ENCODE measurements around the gene MOSPD3. TPM values are rescaled to one million over a fixed set of nuclear protein-coding genes. Genes with fewer than 3 reads are reported as not detected.

Gene MOSPD3
- total and polyA plus RNA-seq, 2 donors (not counting 3 experiments of a cell fraction or from before 2014, with no cell fraction given) = 24.4 to 40.7 TPM

GRCh38 chr7:100612730-100613390 is 520 bp downstream of the MOSPD3 start:
- H3K4me2 ChIP-seq (ENCODE audit: insufficient read depth, low read length) = peak overlapping the region; percentile 61
- H2AFZ ChIP-seq (ENCODE audit: low read depth, low read length) = peak overlapping the region; percentile 81
- intact Hi-C loops (cut with micrococcal nuclease) (loop anchor here (1.0 to 2.0 kb wide), 5 partner anchors 9 to 74 kb away; partner anchors contain the start of genes AGFG2, FBXO24, GNB2 and LRCH4), dilution Hi-C loops (cut with MboI; ENCODE audit: extremely low pct_ligation_motif_present, low sequenced_read_pairs) (no loop called here)
- TF ChIP-seq MYC (IDR thresholded peaks at IDR 0.05; ENCODE audit: low read depth, low read length) (no peak), MAX (IDR thresholded peaks at IDR 0.05; ENCODE audit: insufficient read depth, insufficient read length) (no peak), JUN (IDR thresholded peaks at IDR 0.05; ENCODE audit: borderline replicate concordance, insufficient read depth, insufficient read length, low read depth) (no peak), POLR2A (IDR thresholded peaks at IDR 0.05; ENCODE audit: low read depth, low read length) (no peak), GATA2 (IDR thresholded peaks at IDR 0.05; ENCODE audit: insufficient read depth, insufficient read length, low read depth, low read length) (no peak), POLR2AphosphoS5 (IDR thresholded peaks at IDR 0.05; ENCODE audit: insufficient read depth, low read depth, low read length) (no peak)
- TF ChIP-seq, protein P1, sequence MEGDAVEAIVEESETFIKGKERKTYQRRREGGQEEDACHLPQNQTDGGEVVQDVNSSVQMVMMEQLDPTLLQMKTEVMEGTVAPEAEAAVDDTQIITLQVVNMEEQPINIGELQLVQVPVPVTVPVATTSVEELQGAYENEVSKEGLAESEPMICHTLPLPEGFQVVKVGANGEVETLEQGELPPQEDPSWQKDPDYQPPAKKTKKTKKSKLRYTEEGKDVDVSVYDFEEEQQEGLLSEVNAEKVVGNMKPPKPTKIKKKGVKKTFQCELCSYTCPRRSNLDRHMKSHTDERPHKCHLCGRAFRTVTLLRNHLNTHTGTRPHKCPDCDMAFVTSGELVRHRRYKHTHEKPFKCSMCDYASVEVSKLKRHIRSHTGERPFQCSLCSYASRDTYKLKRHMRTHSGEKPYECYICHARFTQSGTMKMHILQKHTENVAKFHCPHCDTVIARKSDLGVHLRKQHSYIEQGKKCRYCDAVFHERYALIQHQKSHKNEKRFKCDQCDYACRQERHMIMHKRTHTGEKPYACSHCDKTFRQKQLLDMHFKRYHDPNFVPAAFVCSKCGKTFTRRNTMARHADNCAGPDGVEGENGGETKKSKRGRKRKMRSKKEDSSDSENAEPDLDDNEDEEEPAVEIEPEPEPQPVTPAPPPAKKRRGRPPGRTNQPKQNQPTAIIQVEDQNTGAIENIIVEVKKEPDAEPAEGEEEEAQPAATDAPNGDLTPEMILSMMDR (IDR thresholded peaks at IDR 0.05; ENCODE audit: extremely low read depth in 1 of 2, insufficient read depth in 1 of 2, low read depth in 1 of 2, low read length in 2 of 2) = peak in 1 of 2 donors; percentile 20
- POLR2A ChIA-PET = interaction anchor here (0.8 to 2.0 kb wide), 4 partner anchors 28 to 262 kb away, joined by 3 to 28 read pairs (median 6); partner anchors contain the start of genes FBXO24, LRCH4, POP7 and SRRT
- peak overlapping the region; percentile 18 to 57 (median 56) for H3K4me3 ChIP-seq (replicated peaks in 1 of 3; ENCODE audit: insufficient read depth in 1 of 3, low read depth in 1 of 3, low read length in 3 of 3)
- BruUV-seq (replicated peaks) = TSS peak; percentile 45
- peak overlapping the region; percentile 65 for H3K9ac ChIP-seq (replicated peaks; ENCODE audit: extremely low read depth, insufficient read depth, low read length)
- no peaks in the 10 kb centered on the region for H3K79me2 ChIP-seq (ENCODE audit: control insufficient read depth, insufficient read depth, low read length)
- CTCF ChIA-PET = interaction anchor here (0.6 to 3.6 kb wide), 23 partner anchors 9 to 240 kb away, joined by 3 to 21 read pairs (median 4); partner anchors contain the start of genes EPO, FBXO24, GNB2 and LRCH4
- peaks cover 9% of the 10 kb centered on the region for H3K4me1 ChIP-seq (ENCODE audit: control insufficient read depth, extremely low read depth, insufficient read depth, low read length)
- FAIRE-seq = no peak
- no peaks in the 10 kb centered on the region for H3K27me3 ChIP-seq (ENCODE audit: control insufficient read depth in 2 of 2, insufficient read depth in 2 of 2, low read length in 2 of 2)
- H3K9me3 ChIP-seq (replicated peaks; ENCODE audit: control insufficient read depth, insufficient read depth, low read length) = no peaks in the 10 kb centered on the region
- H3K36me3 ChIP-seq (ENCODE audit: control insufficient read depth in 2 of 2, extremely low read depth in 1 of 2, insufficient read depth in 2 of 2, low read length in 2 of 2) = no peaks in the 10 kb centered on the region
- no peak for DNase-seq (ENCODE audit: low read depth, low spot score)
- no peaks in the 10 kb centered on the region for H3K9me1 ChIP-seq (replicated peaks; ENCODE audit: control insufficient read depth, extremely low read depth, insufficient read depth, low read length)
- H4K20me1 ChIP-seq (replicated peaks; ENCODE audit: control insufficient read depth, extremely low read depth, insufficient read depth, low read length) = no peaks in the 10 kb centered on the region
- H3K27ac ChIP-seq (ENCODE audit: insufficient read depth, low read depth, low read length) = no peak overlapping the region

All from endothelial cell of umbilical vein (primary cell).